Osteoblast (primary cell): ENCODE measurements around the gene CCDC92. TPM values are rescaled to one million over a fixed set of nuclear protein-coding genes. Genes with fewer than 3 reads are reported as not detected.
A peak's percentile ranks its signal among the peaks of the same experiment; 100 is the strongest.

Source experiments
- DNase-seq: peaks from one replicate; pipeline ENCODE4 v3.0.0; 2011; ENCODE audit warnings: low spot score, mixed read lengths; ENCODE audit not compliant: insufficient read length; ENCODE audit errors: missing footprints
- H2AFZ ChIP-seq: 2 replicates; pipeline ENCODE4 v1.6.0; 2011; ENCODE audit warnings: mild to moderate bottlenecking, low read length
- H3K27ac ChIP-seq: 2 replicates; pipeline ENCODE4 v1.5.1; 2011; ENCODE audit warnings: mild to moderate bottlenecking, low read depth, low read length, moderate library complexity
- H3K27me3 ChIP-seq: 2 replicates; pipeline ENCODE4 v1.6.0; 2012; ENCODE audit warnings: mild to moderate bottlenecking, control low read depth, inconsistent platforms, low read length, moderate library complexity; ENCODE audit not compliant: insufficient read depth
- H3K36me3 ChIP-seq: 2 replicates; pipeline ENCODE4 v1.5.1; 2011; ENCODE audit warnings: mild to moderate bottlenecking, low read length, control low read depth, moderate library complexity; ENCODE audit not compliant: insufficient read depth
- H3K4me1 ChIP-seq: 2 replicates; pipeline ENCODE4 v1.5.1; 2011; ENCODE audit warnings: mild to moderate bottlenecking, low read length, control low read depth, moderate library complexity; ENCODE audit not compliant: insufficient read depth
- H3K4me2 ChIP-seq: 2 replicates; pipeline ENCODE4 v1.6.0; 2011; ENCODE audit warnings: mild to moderate bottlenecking, low read length; ENCODE audit not compliant: insufficient read depth
- H3K4me3 ChIP-seq: fragments of 200-600 bp; sonication (generic); 3 replicates; pipeline ENCODE4 v1.5.1; 2012; ENCODE audit warnings: mild to moderate bottlenecking, low read length, inconsistent platforms; ENCODE audit not compliant: insufficient read depth
- H3K79me2 ChIP-seq: 2 replicates; pipeline ENCODE4 v1.6.0; 2012; ENCODE audit warnings: mild to moderate bottlenecking, low read length, control low read depth, inconsistent platforms; ENCODE audit not compliant: insufficient read depth
- H3K9me3 ChIP-seq: 2 replicates; pipeline ENCODE4 v1.5.1; 2011; ENCODE audit warnings: low read depth, low read length, control low read depth
- H4K20me1 ChIP-seq: 2 replicates; pipeline ENCODE4 v1.6.0; 2012; ENCODE audit warnings: mild to moderate bottlenecking, low read length, control low read depth; ENCODE audit not compliant: insufficient read depth
- total RNA-seq: library from RNA; depleted of rRNA; stranded (reverse); fragments of >200 nt; gene quantifications from 2 replicates; pipeline ENCODE4 v1.2.3, GENCODE V29; 2012
- TF ChIP-seq, protein P1 (sequence below): IDR thresholded peaks from 2 replicates; pipeline ENCODE4 v1.5.1; 2011; ENCODE audit warnings: mild to moderate bottlenecking, low read depth, low read length, moderate library complexity; ENCODE audit errors: extremely low read depth

Gene CCDC92
- total RNA-seq, 1 donor: 25.7 TPM

DNA sequence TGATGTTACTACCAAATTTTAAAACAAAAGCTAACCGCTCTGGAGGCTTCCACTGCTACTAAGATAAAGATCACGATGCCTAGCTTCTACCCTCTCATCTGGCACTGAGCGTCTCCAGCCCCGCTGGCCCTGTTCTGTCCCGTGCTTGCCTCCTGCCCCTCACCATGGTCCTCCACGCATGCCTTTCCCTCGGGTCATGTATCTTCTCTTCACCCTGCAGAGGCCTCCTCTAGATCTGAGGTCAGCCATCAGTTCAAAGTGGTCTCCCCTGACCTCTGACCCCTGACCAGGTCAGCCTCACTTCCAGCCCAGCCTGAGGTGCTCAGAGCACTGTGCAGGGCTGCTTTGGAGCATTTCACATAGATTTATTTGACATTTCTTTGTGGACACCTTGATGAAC is 28.7 kb upstream of the CCDC92 start:
- Histone ChIP-seq H3K27me3 (no peaks in the 10 kb centered on the region), H3K4me3 (no peak overlapping the region), H3K4me1 (peaks cover 12% of the 10 kb centered on the region), H3K27ac (no peak overlapping the region), H3K4me2 (no peak overlapping the region), H2AFZ (no peak overlapping the region), H3K36me3 (peaks cover 19% of the 10 kb centered on the region), H3K79me2 (peaks cover 37% of the 10 kb centered on the region), H4K20me1 (peaks cover 15% of the 10 kb centered on the region), H3K9me3 (no peaks in the 10 kb centered on the region)
- TF ChIP-seq, protein P1, sequence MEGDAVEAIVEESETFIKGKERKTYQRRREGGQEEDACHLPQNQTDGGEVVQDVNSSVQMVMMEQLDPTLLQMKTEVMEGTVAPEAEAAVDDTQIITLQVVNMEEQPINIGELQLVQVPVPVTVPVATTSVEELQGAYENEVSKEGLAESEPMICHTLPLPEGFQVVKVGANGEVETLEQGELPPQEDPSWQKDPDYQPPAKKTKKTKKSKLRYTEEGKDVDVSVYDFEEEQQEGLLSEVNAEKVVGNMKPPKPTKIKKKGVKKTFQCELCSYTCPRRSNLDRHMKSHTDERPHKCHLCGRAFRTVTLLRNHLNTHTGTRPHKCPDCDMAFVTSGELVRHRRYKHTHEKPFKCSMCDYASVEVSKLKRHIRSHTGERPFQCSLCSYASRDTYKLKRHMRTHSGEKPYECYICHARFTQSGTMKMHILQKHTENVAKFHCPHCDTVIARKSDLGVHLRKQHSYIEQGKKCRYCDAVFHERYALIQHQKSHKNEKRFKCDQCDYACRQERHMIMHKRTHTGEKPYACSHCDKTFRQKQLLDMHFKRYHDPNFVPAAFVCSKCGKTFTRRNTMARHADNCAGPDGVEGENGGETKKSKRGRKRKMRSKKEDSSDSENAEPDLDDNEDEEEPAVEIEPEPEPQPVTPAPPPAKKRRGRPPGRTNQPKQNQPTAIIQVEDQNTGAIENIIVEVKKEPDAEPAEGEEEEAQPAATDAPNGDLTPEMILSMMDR: no peak
- DNase-seq: no peak

DNA sequence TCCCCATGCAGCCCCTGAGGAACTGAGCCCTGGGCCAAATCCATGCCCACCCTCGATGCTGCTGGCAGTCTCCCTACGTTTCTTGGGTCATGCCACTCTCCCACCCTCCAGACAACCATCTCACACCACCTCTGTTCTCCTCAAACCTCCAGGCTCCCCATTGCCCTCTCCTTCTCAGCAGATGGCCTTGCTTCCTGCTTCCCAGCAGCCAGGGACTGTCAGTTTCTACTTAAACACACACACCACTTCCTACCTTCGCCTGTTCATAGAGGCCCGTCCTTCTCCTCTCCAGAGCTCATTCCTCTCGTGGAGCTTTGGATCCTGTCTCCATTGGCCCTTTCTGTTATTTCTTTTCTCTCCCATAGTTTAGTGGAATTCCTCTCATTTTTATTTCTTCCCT is 27.5 kb upstream of the CCDC92 start:
- TF ChIP-seq, protein P1: no peak
- Histone ChIP-seq H2AFZ (no peak overlapping the region), H3K4me3 (no peak overlapping the region), H3K4me1 (peaks cover 24% of the 10 kb centered on the region), H3K27me3 (no peaks in the 10 kb centered on the region), H3K27ac (no peak overlapping the region), H4K20me1 (peaks cover 24% of the 10 kb centered on the region), H3K4me2 (no peak overlapping the region), H3K36me3 (peaks cover 19% of the 10 kb centered on the region), H3K9me3 (no peaks in the 10 kb centered on the region), H3K79me2 (peaks cover 41% of the 10 kb centered on the region)
- DNase-seq: no peak

DNA sequence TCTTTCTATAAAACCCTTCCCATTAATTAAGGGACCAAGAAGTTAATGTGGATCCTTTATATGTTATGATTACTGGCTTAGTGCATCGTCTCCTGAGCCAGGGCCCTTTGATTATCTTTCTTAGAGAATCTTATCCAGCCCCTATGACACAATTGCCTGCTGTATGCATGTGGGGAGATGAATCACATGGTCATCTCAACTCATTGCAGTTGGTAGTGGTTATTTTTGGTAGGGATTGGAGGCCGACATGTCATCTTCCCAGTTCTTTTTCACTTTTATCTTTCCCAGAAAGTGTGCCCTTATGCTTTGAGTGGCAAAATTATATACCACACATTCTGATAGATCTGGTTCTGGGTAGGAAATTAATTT is 26.3 kb upstream of the CCDC92 start:
- TF ChIP-seq, protein P1: no peak
- no peak overlapping the region for H2AFZ ChIP-seq
- H3K4me3 ChIP-seq: no peak overlapping the region
- peaks cover 28% of the 10 kb centered on the region for H4K20me1 ChIP-seq
- H3K36me3 ChIP-seq: peaks cover 19% of the 10 kb centered on the region
- H3K27me3 ChIP-seq: no peaks in the 10 kb centered on the region
- peaks cover 46% of the 10 kb centered on the region for H3K79me2 ChIP-seq
- no peaks in the 10 kb centered on the region for H3K9me3 ChIP-seq
- H3K4me1 ChIP-seq: peaks cover 32% of the 10 kb centered on the region
- H3K27ac ChIP-seq: no peak overlapping the region
- no peak overlapping the region for H3K4me2 ChIP-seq
- peak; percentile 80 for DNase-seq

DNA sequence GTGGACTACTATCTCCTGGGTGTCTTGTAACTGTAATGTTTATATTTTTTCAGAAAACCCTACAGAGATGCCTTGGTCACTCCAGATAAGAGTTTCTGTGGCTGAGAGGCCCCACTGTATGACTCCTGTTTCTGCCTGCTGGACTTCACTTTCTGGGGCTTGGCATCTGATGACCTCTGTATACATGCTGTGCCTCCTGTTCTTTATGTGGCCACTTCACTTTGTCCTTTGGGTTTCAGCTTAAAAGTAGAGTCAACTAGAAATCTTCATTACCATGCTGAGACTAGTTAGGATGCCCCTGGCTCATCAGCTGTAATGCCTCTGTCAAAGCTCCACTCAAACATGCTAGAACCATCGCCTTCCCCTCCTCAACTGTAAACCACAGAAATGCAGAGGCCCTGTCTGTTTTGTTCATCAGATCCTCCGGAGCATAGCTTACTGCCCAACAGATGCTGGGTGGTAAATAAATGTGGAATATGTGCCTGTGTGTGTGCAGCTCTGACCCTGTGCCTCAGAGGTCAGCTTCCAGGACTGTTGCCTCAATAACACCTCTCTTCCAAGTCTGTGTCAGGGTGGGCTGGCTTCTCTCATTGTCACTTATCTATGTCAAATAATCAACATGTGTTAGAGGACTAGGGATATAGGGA is 25.8 kb upstream of the CCDC92 start:
- Histone ChIP-seq H2AFZ (no peak overlapping the region), H3K36me3 (peaks cover 19% of the 10 kb centered on the region), H3K79me2 (peaks cover 44% of the 10 kb centered on the region), H3K27me3 (no peaks in the 10 kb centered on the region), H3K27ac (no peak overlapping the region), H3K4me1 (peaks cover 32% of the 10 kb centered on the region), H3K4me2 (no peak overlapping the region), H4K20me1 (peaks cover 28% of the 10 kb centered on the region), H3K4me3 (no peak overlapping the region), H3K9me3 (no peaks in the 10 kb centered on the region)
- DNase-seq: no peak
- TF ChIP-seq, protein P1: no peak
